Right ventricle myocardium inferior (tissue), 1 donor: ENCODE data around the gene IMMP2L. TPM values are rescaled to one million over a fixed set of nuclear protein-coding genes. Genes with fewer than 3 reads are reported as not detected.

Experiments used
- ATAC-seq: fragments of 200-7000 bp; cut with Tn5 transposase; one replicate; pipeline ENCODE4 v1.9.1; 2020; ENCODE audit warnings: mild to moderate bottlenecking, moderate library complexity
- DNase-seq: peaks from one replicate; pipeline ENCODE4 v3.0.0; 2021; ENCODE audit errors: missing footprints
- intact Hi-C: fragments of 100-400 bp; cut with DNase I; formaldehyde crosslinking; loops from one replicate; pipeline ENCODE4 v1.11.0; 2022
- total RNA-seq: library from RNA; stranded (reverse); fragmentation: NEBNext Ultra II Directional; extraction: Animal tissue kit (Norgen Biotek cat#: 25700); gene quantifications from one replicate; pipeline ENCODE4 v1.2.1, GENCODE V29; 2021
- donor health status: DM: no; HTN: yes; CAD: no; lungs with severe emphysema.

IMMP2L gene
- total RNA-seq, 1 donor from 2014 or later: 14.3 TPM

DNA sequence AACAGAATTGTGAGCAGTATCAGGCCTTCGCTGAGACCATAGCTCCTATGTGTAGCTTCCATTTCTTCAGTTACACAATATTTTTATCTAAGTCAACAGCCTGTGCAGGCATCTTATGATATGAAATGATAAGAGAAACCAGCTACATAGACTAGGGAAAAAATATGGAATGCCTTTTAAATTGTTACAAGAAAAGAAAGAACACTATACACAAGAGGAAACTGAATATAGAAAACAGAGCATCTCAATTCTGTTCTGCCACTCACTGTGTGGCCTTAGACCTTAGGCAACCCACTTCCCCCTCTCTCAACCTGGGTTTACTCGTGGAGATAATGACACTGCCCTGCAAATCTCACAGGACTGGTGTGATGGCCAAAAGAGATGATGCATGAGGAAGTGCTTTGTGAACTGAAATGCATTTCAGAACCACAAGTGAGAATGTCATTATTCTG, 338.5 kb downstream of the IMMP2L start:
- DNase-seq: no peak
- ATAC-seq: no peak
- intact Hi-C loops: no loop called here

DNA sequence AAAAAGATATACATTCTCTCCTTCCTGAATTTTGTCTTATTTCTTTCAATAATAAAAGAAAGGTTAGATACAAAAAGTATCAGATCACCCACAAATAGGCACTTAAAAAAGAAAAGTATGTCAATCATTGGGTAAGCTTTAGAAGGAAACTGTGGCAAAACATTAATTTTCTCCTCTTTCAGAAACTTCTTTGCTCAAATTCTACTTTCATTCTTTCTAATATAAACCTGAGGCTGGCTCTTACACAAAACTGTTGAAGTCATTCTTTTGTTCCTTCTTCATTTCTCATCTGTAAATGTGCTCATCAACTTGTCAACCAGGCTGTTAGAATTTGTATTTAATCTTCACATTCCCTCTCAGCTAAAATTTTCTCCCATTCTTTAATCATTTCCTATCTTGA, 346.7 kb downstream of the IMMP2L start:
- no peak for DNase-seq

DNA sequence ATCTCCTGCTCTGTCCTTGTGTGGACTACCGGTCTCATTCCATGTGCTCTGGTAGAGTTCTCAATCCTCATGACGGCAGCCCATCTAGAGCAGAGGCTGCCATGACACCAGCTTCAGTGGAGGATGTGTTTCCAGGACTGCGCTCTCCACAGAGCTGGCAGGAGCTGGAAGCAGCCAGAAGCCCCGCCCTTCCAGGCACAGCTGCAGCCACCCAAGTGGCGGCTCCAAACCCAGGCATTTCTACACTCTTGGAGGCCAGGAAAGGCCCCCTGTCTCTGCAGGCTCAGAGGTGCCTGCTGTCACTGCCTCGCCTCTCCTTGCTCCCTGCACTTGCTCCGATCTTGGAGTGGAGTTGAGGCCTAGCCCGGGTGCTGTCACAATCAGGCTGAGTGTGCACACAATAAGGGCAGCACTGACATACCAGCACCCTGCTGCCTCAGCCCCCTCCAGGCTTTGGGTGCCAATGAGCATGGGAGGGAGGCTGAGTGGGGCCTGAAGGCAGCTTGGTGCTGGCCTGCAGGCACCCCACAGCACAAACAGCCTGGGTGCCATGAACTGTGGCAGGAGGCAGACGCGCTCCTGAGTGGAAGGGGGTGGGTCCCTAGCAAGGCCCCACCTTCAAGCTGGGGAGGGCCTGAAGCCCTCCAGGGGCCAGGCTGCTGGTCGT, 349.3 kb downstream of the IMMP2L start:
- no peak for ATAC-seq
- intact Hi-C loops: no loop called here
- DNase-seq: no peak

More for the DNA sequence above, 346.7 kb downstream of the IMMP2L start:
- ATAC-seq: no peak
- intact Hi-C loops: no loop called here

DNA sequence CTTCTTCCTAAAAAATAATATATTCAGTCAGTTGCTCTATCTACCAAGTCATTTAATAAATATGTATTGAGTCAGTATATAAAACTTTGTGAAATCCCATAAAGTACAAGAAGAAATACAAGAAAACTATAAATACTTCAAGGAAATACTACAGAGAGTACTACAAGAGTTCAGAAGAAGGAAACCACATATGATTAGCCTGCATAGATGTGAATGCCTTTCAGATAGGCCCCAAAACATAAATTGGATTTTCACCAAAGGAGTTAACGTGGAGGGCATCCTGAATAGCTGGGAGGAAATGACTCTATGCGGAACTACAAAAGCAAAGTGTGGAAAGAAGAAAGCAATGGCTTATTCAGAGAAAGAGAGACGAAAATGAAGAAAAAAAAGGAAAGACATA, 351.3 kb downstream of the IMMP2L start:
- no peak for DNase-seq
- no peak for ATAC-seq
- intact Hi-C loops: no loop called here

DNA sequence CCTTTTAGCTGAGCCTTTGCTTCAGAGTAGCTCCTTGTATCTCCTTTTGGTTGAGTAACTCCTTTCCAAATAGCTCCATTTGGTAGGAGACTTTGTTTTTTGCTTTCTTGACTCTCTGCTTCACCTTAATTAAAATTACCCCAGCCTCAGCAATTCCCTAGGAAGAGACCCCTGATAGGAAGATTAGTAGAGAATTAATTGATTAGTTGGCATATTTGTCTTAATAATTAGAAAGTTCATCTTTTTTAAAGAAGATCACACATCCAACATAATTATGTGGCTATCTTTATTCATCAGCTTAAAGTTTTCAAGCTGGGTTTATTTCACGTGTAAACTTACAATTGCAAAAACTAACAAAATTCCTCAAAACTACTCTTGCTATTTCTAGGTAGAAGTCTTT, 352.2 kb downstream of the IMMP2L start:
- DNase-seq (no peak), ATAC-seq (no peak)
- intact Hi-C loops: no loop called here

DNA sequence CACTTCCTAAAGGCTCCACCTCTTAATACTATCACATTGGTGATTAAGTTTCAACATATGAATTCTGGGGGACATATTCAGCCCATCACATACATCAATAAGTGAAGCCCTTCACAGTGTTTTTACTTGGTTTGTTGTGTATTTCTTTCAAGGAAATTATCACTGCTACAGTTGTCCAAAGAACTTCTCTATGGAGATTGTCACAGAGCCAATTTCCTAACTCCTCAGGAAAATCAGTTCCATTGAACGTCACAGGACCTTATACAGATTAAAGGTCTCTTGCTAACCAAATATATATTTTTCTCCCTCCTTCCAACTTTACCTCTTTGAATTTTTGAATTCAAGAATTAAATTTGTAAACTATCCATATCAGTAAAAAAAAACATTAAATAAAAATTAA, 357.0 kb downstream of the IMMP2L start:
- ATAC-seq (no peak), DNase-seq (no peak)
- intact Hi-C loops: no loop called here

DNA sequence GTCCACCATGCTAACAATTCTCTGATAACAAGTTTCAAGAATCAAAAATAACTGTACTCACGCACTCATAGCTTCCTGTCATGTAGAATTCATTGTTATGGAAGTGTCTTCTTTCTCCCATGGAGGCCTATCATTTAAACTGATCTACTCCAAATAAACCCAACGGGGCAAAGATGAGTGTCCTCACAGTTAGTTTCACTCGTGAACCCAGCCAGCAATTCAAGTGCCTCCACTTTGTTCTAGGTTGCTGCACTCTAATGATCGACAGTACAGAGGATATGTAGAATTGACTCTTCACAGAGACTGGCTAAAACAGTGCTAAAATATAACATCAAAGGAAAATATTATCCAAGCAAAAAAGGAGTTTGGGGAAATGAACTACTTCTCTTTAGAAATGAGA, 360.0 kb downstream of the IMMP2L start:
- intact Hi-C loops: no loop called here
- ATAC-seq (no peak), DNase-seq (no peak)

DNA sequence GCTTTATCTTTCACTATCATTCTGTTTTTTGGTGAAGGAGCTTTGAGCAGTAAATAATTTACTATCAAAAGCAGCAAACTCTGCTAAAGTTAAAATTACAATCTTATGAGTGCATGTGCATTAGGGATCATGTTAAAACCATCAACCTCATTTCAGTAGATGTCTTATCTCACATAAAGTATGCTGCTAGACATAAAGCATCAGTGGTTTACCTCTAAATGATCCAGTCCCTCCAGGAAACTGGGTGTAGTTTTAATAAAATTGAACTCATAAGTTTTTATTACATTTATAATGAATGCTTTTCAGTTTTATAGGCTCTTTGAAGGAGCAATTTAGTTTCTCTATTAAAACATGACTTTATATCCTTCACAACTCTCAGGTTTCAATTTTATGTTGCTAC, 362.6 kb downstream of the IMMP2L start:
- no peak for ATAC-seq
- no peak for DNase-seq
- intact Hi-C loops: no loop called here

DNA sequence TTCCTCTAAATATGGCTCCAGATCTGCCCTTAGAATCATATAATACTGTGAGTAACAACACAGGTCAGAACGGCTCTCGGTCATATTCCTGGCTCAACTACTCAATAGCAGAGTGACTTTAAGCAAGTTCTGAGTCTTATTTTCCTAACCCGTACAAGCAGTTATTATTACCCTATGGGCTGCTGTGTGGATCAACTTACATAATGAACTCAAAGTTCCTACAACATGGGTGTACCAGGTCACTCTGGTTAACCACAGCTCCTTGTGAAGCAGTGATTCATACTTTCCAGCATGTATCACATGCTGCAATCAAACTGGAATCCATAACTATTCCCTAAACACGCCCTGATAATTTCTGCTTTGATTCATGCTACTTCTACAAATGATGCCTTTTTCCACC, 364.0 kb downstream of the IMMP2L start:
- intact Hi-C loops: no loop called here
- no peak for ATAC-seq
- DNase-seq: no peak

DNA sequence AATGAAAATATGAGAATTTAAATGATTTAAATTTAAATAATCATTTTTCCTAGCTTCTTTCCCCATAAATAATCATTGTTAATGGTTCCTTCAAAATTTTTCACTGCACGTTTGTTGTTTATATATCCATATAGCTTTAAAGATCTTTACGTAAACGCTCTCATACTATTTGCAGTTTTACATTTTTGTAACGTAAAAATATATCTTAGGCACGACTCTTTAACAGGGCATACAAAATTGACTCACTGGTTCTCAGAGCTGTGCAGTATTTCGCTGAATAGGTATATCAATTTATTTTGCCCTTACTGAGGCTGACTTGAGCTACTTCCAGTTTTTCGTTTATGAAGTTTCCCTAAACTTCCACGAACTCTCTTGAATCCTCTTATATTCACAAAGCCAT, 365.6 kb downstream of the IMMP2L start:
- DNase-seq: no peak
- intact Hi-C loops: no loop called here
- no peak for ATAC-seq

DNA sequence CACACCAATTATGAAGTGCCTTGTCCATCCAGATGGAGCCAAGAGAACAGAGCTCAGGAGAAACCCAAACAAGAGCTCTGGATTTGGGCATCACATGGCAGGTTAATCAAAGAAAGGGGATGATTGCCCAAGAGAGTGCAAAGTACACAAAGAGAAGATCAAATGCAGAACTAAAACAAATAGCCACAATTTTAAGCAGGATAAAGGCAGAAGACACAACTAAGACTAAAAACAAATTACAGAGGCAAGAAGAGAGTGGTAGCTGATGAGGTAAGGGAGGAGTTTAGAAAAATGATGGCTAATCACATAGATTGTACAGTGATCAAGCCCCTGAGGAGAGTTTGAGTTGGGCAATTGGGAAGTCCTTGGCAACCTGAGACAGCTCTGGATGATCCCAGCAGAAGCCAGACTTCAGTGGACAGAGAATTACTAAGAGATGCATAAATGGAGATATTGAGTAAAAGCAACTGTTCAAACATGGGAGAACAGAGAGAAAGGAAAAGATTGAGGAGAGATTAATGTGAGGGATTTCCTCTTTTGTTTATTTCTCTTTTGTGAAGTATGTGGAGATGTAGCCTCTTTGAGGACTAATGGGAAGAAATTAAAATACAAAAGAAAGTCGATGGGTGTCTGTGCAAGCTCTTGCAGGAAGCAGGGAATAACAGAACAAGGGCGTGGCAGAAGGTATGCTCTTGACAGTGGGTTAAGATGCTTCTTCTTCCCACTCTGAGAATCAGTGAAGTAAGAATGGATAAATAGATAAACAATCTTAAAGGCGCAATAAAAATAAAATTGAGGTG, 369.5 kb downstream of the IMMP2L start:
- DNase-seq (no peak), ATAC-seq (no peak)
- intact Hi-C loops: no loop called here

DNA sequence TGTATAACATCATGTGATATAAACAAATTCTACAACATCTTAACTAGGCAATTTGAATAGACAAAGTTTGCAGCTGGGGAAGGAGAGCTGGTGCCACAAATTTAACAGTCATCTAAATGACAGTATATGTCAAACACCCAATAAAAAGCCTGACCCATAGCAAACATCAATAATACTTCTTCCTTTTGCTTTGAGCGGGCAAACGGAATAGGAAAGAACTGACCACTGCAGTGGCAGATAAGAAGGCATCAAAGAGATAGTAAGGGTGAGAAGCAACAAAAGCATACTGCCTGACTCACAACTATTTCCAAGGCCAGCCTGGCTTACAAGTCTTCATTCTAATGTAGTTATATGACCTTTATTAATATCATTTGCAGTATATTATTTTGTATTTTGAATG, 371.5 kb downstream of the IMMP2L start:
- ATAC-seq (no peak), DNase-seq (no peak)
- intact Hi-C loops: no loop called here

DNA sequence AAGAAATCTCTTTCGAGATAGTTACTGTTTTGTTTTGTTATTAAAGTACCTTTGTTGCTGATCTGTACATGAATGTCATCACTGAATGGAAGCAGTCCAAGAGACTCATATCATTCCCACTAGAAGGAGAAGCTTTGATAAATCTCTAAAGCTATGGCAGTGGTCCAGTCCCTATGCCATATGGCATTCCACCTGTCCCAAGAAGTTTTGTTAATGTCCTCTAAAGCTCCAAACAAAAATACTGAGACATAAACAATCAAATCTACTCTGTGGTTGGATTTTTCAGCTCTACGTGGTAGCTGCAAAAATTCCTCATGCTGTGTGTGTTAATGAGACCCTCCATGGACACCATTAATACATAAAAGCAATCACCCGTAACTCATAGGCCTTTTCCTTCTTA, 377.3 kb downstream of the IMMP2L start:
- DNase-seq (no peak), ATAC-seq (no peak)
- intact Hi-C loops: no loop called here

DNA sequence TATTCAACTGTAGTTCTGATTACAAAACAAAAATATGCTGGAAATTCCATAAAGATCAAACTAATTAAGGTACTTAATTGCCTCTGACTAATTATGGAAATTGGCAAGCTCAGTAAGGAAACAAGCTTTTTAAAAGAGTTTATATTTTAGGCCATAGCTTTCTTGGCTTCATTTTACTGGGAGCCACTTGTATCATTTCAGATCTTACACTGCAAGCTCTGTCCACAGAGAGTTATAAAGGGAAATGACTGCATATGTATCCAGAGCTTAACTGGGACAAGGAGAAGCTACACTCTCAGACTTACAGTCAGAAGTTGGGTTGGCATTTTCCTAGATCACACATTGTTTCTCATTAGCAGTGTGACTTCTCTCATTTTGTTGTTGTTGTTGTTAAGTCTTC, 379.0 kb downstream of the IMMP2L start:
- ATAC-seq: no peak
- no peak for DNase-seq
- intact Hi-C loops: no loop called here

DNA sequence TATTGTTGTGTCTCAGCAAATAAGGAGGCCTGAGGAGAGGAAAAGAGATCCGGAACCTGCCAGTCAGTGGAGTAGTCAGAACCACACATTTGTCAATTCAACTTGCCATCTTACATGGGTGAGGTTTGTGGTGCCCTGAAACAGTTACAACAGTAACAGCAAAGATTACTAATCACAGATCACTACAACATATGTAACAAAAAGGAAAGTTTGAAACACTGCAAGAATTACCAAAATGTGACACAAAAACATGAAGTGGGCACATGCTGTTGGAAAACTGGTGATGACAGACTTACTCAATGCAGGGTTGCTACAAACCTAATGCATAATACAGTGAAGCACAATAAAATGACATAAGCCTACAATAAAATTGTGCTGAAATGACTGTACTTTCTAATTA, 382.0 kb downstream of the IMMP2L start:
- ATAC-seq (no peak), DNase-seq (no peak)
- intact Hi-C loops: no loop called here

DNA sequence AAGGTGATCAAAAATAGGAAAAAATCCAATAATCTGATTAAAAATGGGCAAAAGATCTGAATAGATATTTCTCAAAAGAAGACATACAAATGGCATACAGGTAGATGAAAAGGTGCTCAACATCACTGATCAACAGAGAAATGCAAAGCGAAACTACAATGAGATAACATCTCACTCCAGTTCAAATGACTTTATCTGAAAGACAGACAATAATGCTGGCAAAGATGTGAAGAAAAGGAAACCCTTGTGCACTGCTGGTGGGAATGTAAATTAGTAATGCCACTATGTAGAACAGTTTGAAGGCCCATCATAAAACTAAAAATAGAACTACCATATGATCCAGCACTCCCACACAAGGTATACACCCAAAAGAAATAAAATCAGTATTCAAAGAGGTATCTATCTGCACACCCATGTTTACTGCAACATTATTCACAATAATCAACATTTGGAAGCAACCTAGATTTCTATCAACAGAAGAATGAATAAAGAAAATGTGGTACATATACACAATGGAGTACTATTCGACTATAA, 386.3 kb downstream of the IMMP2L start:
- ATAC-seq (no peak), DNase-seq (no peak)
- intact Hi-C loops: no loop called here

DNA sequence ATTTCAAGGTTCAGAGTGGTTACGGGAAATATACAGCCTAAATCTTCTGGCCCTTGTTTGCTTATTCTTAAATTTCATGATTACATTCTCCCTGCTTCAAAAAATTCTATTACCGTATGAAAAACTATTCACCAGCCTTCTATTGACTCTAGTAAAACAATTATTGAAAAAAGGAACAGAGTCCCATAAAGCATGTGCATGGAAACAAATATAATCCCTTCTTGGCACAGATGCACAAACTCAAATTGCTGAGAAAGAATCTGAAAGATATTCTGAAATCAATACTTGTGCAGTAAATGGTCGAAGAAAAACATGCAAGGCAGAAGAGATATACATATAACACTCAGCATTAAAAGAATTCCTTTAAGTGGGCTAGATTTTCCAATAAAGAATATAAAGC, 387.8 kb downstream of the IMMP2L start:
- intact Hi-C loops: no loop called here
- no peak for ATAC-seq
- DNase-seq: no peak

DNA sequence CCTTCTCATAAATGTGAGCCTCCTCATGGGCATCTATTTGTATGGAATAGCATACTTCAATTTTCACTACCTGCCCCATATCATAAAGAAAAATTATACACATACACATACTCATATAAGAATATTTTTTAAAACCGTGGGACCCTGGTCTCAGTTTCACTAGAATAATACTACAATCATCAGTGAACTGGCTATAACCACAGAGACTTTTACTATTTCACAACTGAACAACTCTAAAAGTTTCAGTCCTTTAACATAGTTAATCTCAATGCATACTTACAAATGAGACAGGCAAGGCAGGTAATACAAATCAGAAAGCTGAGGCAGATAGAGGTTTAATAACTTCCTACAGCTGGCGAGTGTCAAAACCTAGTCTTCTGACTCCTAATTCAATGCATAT, 388.3 kb downstream of the IMMP2L start:
- intact Hi-C loops: no loop called here
- DNase-seq (no peak), ATAC-seq (no peak)

DNA sequence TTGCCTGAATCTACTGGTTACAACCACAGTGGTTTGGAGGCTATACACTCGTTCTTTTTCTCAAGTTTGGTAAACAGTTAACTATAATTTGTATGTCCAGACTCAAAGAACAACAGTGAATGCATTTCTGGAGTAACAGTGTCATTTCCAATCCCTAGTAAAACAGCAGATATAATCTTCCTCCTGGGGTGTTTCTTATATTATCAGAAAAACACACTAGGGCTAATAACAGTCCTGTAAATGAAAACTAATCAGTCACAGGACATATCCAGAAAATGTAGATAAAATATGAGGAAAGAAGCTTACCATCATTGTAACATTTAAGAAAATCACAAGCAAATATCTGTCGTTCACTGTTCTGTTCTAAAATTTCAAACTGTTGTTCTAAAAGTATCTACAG, 388.8 kb downstream of the IMMP2L start:
- no peak for DNase-seq
- no peak for ATAC-seq
- intact Hi-C loops: no loop called here

DNA sequence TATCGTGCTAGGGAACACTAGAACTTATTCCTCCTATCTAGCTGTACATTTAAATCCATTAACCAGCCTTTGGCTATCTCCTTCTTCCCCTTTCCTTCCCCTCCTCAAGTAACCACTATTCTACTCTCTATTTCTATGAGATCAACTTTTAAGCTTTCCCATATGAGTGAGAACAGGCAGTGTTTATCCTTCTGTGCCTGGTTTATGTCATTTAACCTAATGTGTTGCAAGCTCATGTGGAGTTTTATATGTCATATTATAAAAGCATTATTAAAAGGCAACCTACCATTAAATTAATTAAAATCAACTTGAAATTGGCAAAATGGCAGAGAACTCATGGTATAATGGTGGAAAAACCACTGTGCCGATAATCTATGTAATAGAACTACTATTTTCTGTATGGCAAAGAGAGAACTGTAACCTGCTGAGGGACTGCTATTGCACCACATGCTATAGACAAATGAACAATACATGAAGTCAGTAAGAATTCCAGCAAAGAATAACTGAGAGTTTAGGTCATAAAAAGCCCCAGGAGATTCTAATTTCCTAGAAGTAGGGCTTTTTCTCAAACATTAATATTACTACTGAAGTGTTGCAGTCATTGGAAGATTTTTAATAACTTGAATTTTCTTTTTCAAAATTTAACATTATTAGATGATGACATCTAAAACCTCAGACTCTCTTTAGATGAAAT, 389.6 kb downstream of the IMMP2L start:
- DNase-seq: no peak
- ATAC-seq: no peak
- intact Hi-C loops: no loop called here
